HEK293 (cell line): ENCODE measurements around the gene RO60.

Experiments used
- PRDM10 ChIP-seq: fragments of 450-650 bp; formaldehyde crosslinking; IDR thresholded peaks from 2 replicates; pipeline ENCODE4 v1.5.1; 2016; ENCODE audit warnings: missing biosample characterization, missing genetic modification characterization
- PRDM2 ChIP-seq: fragments of 450-650 bp; formaldehyde crosslinking; IDR thresholded peaks from 2 replicates; pipeline ENCODE4 v1.5.1; 2016; ENCODE audit warnings: missing biosample characterization, missing genetic modification characterization, borderline replicate concordance
- SCRT2 ChIP-seq: fragments of 450-650 bp; formaldehyde crosslinking; IDR thresholded peaks from 2 replicates; pipeline ENCODE4 v1.5.1; 2016; ENCODE audit warnings: missing biosample characterization, missing genetic modification characterization
- ZNF132 ChIP-seq: fragments of 450-650 bp; formaldehyde crosslinking; IDR thresholded peaks from 2 replicates; pipeline ENCODE4 v1.5.1; 2017; ENCODE audit warnings: missing biosample characterization, missing genetic modification characterization, borderline replicate concordance
- ZNF140 ChIP-seq: fragments of 450-650 bp; formaldehyde crosslinking; IDR thresholded peaks from 2 replicates; pipeline ENCODE4 v1.5.1; 2016; ENCODE audit warnings: missing biosample characterization, missing genetic modification characterization
- ZNF184 ChIP-seq: fragments of 450-650 bp; IDR thresholded peaks from 2 replicates; pipeline ENCODE4 v1.5.1; 2018; ENCODE audit warnings: missing biosample characterization, mild to moderate bottlenecking, missing genetic modification characterization
- ZNF19 ChIP-seq: fragments of 450-650 bp; formaldehyde crosslinking; IDR thresholded peaks from 2 replicates; pipeline ENCODE4; 2016; ENCODE audit warnings: missing biosample characterization, missing genetic modification characterization, low read depth
- ZNF266 ChIP-seq: fragments of 450-650 bp; formaldehyde crosslinking; IDR thresholded peaks from 2 replicates; pipeline ENCODE4 v1.5.1; 2016; ENCODE audit warnings: missing biosample characterization, missing genetic modification characterization, low read depth
- ZNF335 ChIP-seq: fragments of 450-650 bp; formaldehyde crosslinking; conservative IDR thresholded peaks from 2 replicates; pipeline ENCODE4 v1.5.1; 2016; ENCODE audit warnings: missing biosample characterization, missing genetic modification characterization
- ZNF362 ChIP-seq: fragments of 450-650 bp; formaldehyde crosslinking; IDR thresholded peaks from 2 replicates; pipeline ENCODE4 v1.5.1; 2016; ENCODE audit warnings: missing biosample characterization, missing genetic modification characterization
- ZNF391 ChIP-seq: fragments of 450-650 bp; formaldehyde crosslinking; IDR thresholded peaks from 2 replicates; pipeline ENCODE4 v1.5.1; 2016; ENCODE audit warnings: low read depth, missing biosample characterization, missing genetic modification characterization, borderline replicate concordance
- ZNF521 ChIP-seq: fragments of 450-650 bp; formaldehyde crosslinking; IDR thresholded peaks from 2 replicates; pipeline ENCODE4 v1.5.1; 2017; ENCODE audit warnings: missing biosample characterization, mild to moderate bottlenecking, missing genetic modification characterization
- ZNF571 ChIP-seq: fragments of 450-650 bp; formaldehyde crosslinking; IDR thresholded peaks from 2 replicates; pipeline ENCODE4 v1.5.0; 2017; ENCODE audit warnings: missing biosample characterization, missing genetic modification characterization
- ZNF600 ChIP-seq: fragments of 450-650 bp; formaldehyde crosslinking; IDR thresholded peaks from 2 replicates; pipeline ENCODE4 v1.5.1; 2016; ENCODE audit warnings: missing biosample characterization, missing genetic modification characterization
- ZNF629 ChIP-seq: fragments of 450-650 bp; formaldehyde crosslinking; IDR thresholded peaks from 2 replicates; pipeline ENCODE4 v1.5.1; 2017; ENCODE audit warnings: missing biosample characterization, missing genetic modification characterization
- ZNF639 ChIP-seq: fragments of 450-650 bp; formaldehyde crosslinking; IDR thresholded peaks from 2 replicates; pipeline ENCODE4 v1.5.1; 2016; ENCODE audit warnings: missing biosample characterization, missing genetic modification characterization
- ZNF658 ChIP-seq: fragments of 450-650 bp; formaldehyde crosslinking; IDR thresholded peaks from 2 replicates; pipeline ENCODE4; 2016; ENCODE audit warnings: missing biosample characterization, missing genetic modification characterization
- ZNF776 ChIP-seq: fragments of 450-650 bp; formaldehyde crosslinking; IDR thresholded peaks from 2 replicates; pipeline ENCODE4 v1.5.0; 2017; ENCODE audit warnings: missing biosample characterization, missing genetic modification characterization, borderline replicate concordance
- ZSCAN23 ChIP-seq: fragments of 450-650 bp; formaldehyde crosslinking; IDR thresholded peaks from 2 replicates; pipeline ENCODE4 v1.5.1; 2016; ENCODE audit warnings: missing biosample characterization, missing genetic modification characterization
- ZSCAN30 ChIP-seq: fragments of 450-650 bp; IDR thresholded peaks from 2 replicates; pipeline ENCODE4 v1.5.1; 2018; ENCODE audit warnings: missing biosample characterization, mild to moderate bottlenecking, missing genetic modification characterization, moderate library complexity
- TF ChIP-seq, protein P1 (sequence below): fragments of 450-650 bp; formaldehyde crosslinking; IDR thresholded peaks from 2 replicates; pipeline ENCODE4 v1.5.1; 2017; ENCODE audit warnings: missing biosample characterization, missing genetic modification characterization
- TF ChIP-seq, protein P2 (sequence below): fragments of 450-650 bp; formaldehyde crosslinking; IDR thresholded peaks from 2 replicates; pipeline ENCODE4 v1.5.1; 2016; ENCODE audit warnings: missing biosample characterization, missing genetic modification characterization

The RO60 gene

DNA sequence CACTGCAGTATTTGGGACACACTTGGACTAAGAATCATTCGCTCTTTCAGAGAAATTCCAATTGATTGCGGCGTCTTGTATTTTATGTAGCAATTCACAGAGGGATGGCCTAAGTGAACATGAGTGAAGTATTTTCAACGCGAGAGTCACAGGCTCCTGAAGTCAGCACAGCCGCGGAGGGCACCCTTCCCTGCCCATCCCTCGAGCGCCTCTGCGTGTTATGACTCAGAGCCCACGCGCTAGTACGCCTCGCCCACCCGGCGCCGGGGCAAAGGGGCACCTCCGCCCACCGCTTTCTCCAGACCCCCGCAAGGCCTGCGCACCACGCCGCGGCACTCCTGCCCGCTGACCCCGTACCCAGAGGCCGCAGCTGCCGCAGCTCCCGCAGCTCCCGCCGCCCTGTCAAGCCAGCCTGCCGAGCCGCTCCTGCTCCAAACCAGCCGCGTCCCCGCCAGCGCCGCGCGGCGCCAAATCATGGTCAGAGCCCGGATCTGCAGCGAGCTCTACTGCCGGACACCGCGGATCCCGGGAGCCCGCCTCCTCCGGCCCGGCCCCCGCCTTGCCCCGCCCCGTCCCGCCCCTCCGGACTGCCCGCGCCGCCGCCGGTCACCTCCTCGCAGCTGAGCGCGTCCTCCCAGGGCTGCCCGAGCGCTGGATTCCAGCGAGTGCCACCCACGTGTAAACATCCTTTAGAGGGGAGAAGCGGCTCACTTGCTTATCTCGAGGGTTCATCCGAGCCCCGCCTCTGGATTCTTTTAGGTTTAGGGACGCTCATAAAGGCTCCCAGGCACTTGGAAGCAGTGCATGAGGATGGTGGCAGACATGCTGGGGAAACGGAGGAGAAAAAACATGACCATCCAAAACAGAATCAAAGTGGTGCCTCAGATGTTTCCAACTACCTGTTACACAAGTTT is 45.8 kb downstream of the RO60 start, which contains the start of gene GLRX2 (continued):
- peak; percentile 90 for TF ChIP-seq ZNF600 (tag by site-specific recombination)
- no peak for TF ChIP-seq ZNF658 (tag by site-specific recombination)
- TF ChIP-seq ZNF266 = no peak
- TF ChIP-seq ZNF391 = no peak
- no peak for TF ChIP-seq ZNF629
- TF ChIP-seq ZNF132 (tag by site-specific recombination) = no peak
- TF ChIP-seq ZSCAN30 (tag by site-specific recombination) = peak; percentile 54
- TF ChIP-seq ZNF639 (tag by site-specific recombination) = no peak
- no peak for TF ChIP-seq ZNF776 (tag by site-specific recombination)
- no peak for TF ChIP-seq ZNF140 (tag by site-specific recombination)
- peak; percentile 38 for TF ChIP-seq PRDM10
- TF ChIP-seq SCRT2 (tag by site-specific recombination) = peak; percentile 91
- TF ChIP-seq ZSCAN23 (tag by site-specific recombination) = no peak
- TF ChIP-seq ZNF184 (tag by site-specific recombination) = no peak
- TF ChIP-seq ZNF521 = no peak
- TF ChIP-seq PRDM2 (tag by site-specific recombination) = no peak
- no peak for TF ChIP-seq ZNF362 (tag by site-specific recombination)
- TF ChIP-seq ZNF19 (tag by site-specific recombination) = no peak
- TF ChIP-seq, protein P1, sequence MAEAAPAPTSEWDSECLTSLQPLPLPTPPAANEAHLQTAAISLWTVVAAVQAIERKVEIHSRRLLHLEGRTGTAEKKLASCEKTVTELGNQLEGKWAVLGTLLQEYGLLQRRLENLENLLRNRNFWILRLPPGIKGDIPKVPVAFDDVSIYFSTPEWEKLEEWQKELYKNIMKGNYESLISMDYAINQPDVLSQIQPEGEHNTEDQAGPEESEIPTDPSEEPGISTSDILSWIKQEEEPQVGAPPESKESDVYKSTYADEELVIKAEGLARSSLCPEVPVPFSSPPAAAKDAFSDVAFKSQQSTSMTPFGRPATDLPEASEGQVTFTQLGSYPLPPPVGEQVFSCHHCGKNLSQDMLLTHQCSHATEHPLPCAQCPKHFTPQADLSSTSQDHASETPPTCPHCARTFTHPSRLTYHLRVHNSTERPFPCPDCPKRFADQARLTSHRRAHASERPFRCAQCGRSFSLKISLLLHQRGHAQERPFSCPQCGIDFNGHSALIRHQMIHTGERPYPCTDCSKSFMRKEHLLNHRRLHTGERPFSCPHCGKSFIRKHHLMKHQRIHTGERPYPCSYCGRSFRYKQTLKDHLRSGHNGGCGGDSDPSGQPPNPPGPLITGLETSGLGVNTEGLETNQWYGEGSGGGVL (tag by site-specific recombination) = no peak
- no peak for TF ChIP-seq ZNF571 (tag by site-specific recombination)
- TF ChIP-seq ZNF335 (tag by site-specific recombination) = peak; percentile 79; the same call in 1 of the 2 replicates
- TF ChIP-seq, protein P2, sequence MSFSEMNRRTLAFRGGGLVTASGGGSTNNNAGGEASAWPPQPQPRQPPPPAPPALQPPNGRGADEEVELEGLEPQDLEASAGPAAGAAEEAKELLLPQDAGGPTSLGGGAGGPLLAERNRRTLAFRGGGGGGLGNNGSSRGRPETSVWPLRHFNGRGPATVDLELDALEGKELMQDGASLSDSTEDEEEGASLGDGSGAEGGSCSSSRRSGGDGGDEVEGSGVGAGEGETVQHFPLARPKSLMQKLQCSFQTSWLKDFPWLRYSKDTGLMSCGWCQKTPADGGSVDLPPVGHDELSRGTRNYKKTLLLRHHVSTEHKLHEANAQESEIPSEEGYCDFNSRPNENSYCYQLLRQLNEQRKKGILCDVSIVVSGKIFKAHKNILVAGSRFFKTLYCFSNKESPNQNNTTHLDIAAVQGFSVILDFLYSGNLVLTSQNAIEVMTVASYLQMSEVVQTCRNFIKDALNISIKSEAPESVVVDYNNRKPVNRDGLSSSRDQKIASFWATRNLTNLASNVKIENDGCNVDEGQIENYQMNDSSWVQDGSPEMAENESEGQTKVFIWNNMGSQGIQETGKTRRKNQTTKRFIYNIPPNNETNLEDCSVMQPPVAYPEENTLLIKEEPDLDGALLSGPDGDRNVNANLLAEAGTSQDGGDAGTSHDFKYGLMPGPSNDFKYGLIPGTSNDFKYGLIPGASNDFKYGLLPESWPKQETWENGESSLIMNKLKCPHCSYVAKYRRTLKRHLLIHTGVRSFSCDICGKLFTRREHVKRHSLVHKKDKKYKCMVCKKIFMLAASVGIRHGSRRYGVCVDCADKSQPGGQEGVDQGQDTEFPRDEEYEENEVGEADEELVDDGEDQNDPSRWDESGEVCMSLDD = no peak
